Thyroid gland (tissue), 4 donors: ENCODE results near the gene AMER3. TPM values are rescaled to one million over a fixed set of nuclear protein-coding genes. Genes with fewer than 3 reads are reported as not detected.

Experiments used
- DNase-seq, 2 donors: peaks; one replicate each; pipeline ENCODE4 v3.0.0-alpha.2; 2019
- H3K27ac ChIP-seq, 3 donors: fragments of 200-600 bp; sonication (generic); 1 replicate in 2 of 3; 2 replicates in 1 of 3; pipeline ENCODE4 v1.5.1; 2016 to 2019; ENCODE audit warnings: mild to moderate bottlenecking in 1 of 3, moderate library complexity in 1 of 3
- H3K27me3 ChIP-seq: fragments of 200-600 bp; sonication (generic); one replicate; pipeline ENCODE4 v1.5.1; 2019
- H3K36me3 ChIP-seq, 2 donors: fragments of 200-600 bp; sonication (generic); one replicate each; pipeline ENCODE4 v1.5.1; 2016 to 2019
- H3K4me1 ChIP-seq, 2 donors: fragments of 200-600 bp; sonication (generic); one replicate each; pipeline ENCODE4 v1.5.1; 2017 to 2019
- H3K4me3 ChIP-seq, 3 donors: fragments of 200-600 bp; sonication (generic); replicated peaks in 1 of 3; 1 replicate in 2 of 3; 2 replicates in 1 of 3; pipeline ENCODE4 v1.5.1; 2016; ENCODE audit warnings: mild to moderate bottlenecking in 1 of 3
- H3K9me3 ChIP-seq: fragments of 200-600 bp; sonication (generic); one replicate; pipeline ENCODE4 v1.5.1; 2017
- POLR2A ChIP-seq, 2 donors: fragments of 450-650 bp; IDR thresholded peaks; one replicate each; pipeline ENCODE4 v1.6.1; 2017; ENCODE audit warnings: antibody characterized with exemption in 2 of 2, mild to moderate bottlenecking in 2 of 2, moderate library complexity in 1 of 2
- WGBS, 2 donors: methylation state at CpG; one replicate each; pipeline ENCODE4 v1.1.5; 2017; 5-methylcytosine and 5-hydroxymethylcytosine counted together
- intact Hi-C: fragments of 100-400 bp; cut with DNase I; formaldehyde crosslinking; loops from one replicate; pipeline ENCODE4 v1.15.1; 2023
- total RNA-seq, 4 donors: library from RNA; depleted of rRNA; stranded (reverse); fragments of >200 nt; gene quantifications; one replicate each; pipeline ENCODE4 v1.2.3, GENCODE V29; 2016

The AMER3 gene
- total RNA-seq, 4 donors from 2014 or later = 0.08 TPM; not detected in 3

DNA sequence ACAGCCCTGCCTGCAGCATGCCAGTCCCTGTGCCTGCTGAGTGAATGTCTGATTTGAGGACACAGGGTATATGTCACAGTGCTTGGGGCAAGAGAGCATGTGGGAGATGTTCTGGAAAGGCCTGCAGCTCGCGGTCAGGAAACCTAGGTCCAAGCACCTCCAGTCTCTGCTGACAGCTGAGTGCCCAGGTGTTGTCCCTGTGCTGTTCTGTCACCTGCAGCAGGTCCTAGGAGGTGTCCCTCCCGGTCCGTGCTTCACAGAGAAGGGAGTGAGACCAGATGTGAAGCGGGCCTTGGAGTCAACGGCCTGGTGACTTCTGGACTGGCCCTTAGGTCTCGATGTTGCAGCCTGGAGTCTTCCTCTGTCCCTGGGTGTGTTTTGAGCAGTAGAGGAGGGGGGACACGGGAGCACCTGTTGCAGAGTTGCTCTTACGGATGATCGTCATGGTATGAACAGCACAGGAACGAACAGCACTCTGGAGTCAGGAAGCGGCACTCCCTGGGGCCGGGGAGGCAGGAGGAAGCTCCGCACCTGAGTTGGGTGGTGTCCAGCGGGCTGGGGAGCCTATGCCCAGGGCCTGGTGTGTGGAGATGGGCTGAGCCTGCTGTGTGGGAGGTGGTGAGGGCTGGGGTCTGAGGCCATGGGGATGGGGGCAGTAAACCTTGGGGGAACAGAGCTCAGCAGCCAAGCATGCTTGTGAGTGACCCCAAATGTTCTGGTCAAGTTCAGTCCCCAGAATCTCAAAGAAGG is 59.8 kb downstream of the AMER3 start:
- Histone ChIP-seq H3K27me3 (no peaks in the 10 kb centered on the region), H3K9me3 (no peaks in the 10 kb centered on the region), H3K27ac (no peak overlapping the region), H3K4me3 (no peak overlapping the region), H3K4me1 (peaks cover 12 to 16% of the 10 kb centered on the region in 2 donors), H3K36me3 (no peaks in the 10 kb centered on the region)
- 78 to 82% methylated on average over 13 to 14 of the region's 15 CpGs for WGBS, 2 donors
- no peak for DNase-seq
- TF ChIP-seq POLR2A (IDR thresholded peaks at IDR 0.05) = no peak
- intact Hi-C loops = no loop called here

Other genes with a start within 250 kb of the AMER3 start
- gene POTEI, start 246.2 kb upstream of the AMER3 start, total RNA-seq = under 1 TPM in 2 of 4 donors, not detected in 2; 0.11 to 0.27 TPM
- not detected for gene CFC1B, start 234.3 kb upstream of the AMER3 start, total RNA-seq
- gene CFC1, start 156.0 kb upstream of the AMER3 start, total RNA-seq = not detected
- gene POTEJ, start 144.1 kb upstream of the AMER3 start, total RNA-seq = under 1 TPM in 1 of 4 donors, not detected in 3; 0.27 TPM
- not detected for gene GPR148, start 26.5 kb upstream of the AMER3 start, total RNA-seq
- 10 to 100 TPM; 15.6 to 24.3 (median 22.5) TPM for gene ARHGEF4, start 81.4 kb downstream of the AMER3 start, total RNA-seq